Measurements from ENCODE around the gene CADM1. TPM values are rescaled to one million over a fixed set of nuclear protein-coding genes. Genes with fewer than 3 reads are reported as not detected.

The CADM1 gene
- total and polyA plus RNA-seq, 2 donors (not counting 3 experiments of a cell fraction or from before 2014, with no cell fraction given): 0.52 to 2.6 TPM

DNA sequence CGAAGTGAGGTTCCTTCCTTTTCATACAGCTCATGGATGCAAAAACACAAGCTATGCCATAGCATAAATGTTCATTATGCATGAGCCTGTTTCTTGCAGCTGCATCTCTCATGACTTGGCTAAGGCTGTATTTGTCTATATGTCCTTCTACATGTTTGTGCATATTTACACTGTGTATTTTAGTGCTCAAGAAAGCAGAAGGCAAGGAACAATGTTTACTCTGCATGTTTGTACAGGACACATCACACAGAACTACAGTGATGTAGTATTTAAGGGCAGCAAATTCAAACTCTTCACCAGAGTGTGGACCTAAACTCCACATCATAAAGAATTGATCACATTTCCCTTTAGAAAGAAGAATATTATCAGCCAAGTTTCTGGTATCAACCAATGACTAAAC, 170.3 kb downstream of the CADM1 start:
- TF ChIP-seq MYC (IDR thresholded peaks at IDR 0.05; ENCODE audit: low read depth, low read length) (no peak), GATA2 (IDR thresholded peaks at IDR 0.05; ENCODE audit: insufficient read depth, insufficient read length, low read depth, low read length) (no peak)
- TF ChIP-seq, protein P1, sequence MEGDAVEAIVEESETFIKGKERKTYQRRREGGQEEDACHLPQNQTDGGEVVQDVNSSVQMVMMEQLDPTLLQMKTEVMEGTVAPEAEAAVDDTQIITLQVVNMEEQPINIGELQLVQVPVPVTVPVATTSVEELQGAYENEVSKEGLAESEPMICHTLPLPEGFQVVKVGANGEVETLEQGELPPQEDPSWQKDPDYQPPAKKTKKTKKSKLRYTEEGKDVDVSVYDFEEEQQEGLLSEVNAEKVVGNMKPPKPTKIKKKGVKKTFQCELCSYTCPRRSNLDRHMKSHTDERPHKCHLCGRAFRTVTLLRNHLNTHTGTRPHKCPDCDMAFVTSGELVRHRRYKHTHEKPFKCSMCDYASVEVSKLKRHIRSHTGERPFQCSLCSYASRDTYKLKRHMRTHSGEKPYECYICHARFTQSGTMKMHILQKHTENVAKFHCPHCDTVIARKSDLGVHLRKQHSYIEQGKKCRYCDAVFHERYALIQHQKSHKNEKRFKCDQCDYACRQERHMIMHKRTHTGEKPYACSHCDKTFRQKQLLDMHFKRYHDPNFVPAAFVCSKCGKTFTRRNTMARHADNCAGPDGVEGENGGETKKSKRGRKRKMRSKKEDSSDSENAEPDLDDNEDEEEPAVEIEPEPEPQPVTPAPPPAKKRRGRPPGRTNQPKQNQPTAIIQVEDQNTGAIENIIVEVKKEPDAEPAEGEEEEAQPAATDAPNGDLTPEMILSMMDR (IDR thresholded peaks at IDR 0.05; ENCODE audit: extremely low read depth in 1 of 2, insufficient read depth in 1 of 2, low read depth in 1 of 2, low read length in 2 of 2): no peak
- Histone ChIP-seq H3K9ac (replicated peaks; ENCODE audit: extremely low read depth, insufficient read depth, low read length) (no peak overlapping the region), H3K4me2 (ENCODE audit: insufficient read depth, low read length) (no peak overlapping the region), H3K4me1 (ENCODE audit: control insufficient read depth, extremely low read depth, insufficient read depth, low read length) (no peaks in the 10 kb centered on the region), H3K4me3 (replicated peaks in 1 of 3; ENCODE audit: insufficient read depth in 1 of 3, low read depth in 1 of 3, low read length in 3 of 3) (no peak overlapping the region), H3K36me3 (ENCODE audit: control insufficient read depth in 2 of 2, extremely low read depth in 1 of 2, insufficient read depth in 2 of 2, low read length in 2 of 2) (no peaks in the 10 kb centered on the region), H4K20me1 (replicated peaks; ENCODE audit: control insufficient read depth, extremely low read depth, insufficient read depth, low read length) (no peaks in the 10 kb centered on the region), H3K79me2 (ENCODE audit: control insufficient read depth, insufficient read depth, low read length) (no peaks in the 10 kb centered on the region), H3K27ac (ENCODE audit: insufficient read depth, low read depth, low read length) (no peak overlapping the region), H3K9me3 (replicated peaks; ENCODE audit: control insufficient read depth, insufficient read depth, low read length) (no peaks in the 10 kb centered on the region), H3K9me1 (replicated peaks; ENCODE audit: control insufficient read depth, extremely low read depth, insufficient read depth, low read length) (no peaks in the 10 kb centered on the region), H3K27me3 (ENCODE audit: control insufficient read depth in 2 of 2, insufficient read depth in 2 of 2, low read length in 2 of 2) (no peaks in the 10 kb centered on the region), H2AFZ (ENCODE audit: low read depth, low read length) (no peak overlapping the region)
- CTCF ChIA-PET: interaction anchor here (0.9 to 1.1 kb wide), 3 partner anchors 43 to 1358 kb away, joined by 3 to 4 read pairs (median 4); no protein-coding TSS in a partner anchor
- intact Hi-C loops (cut with micrococcal nuclease) (loop anchor here (2.0 kb wide), 2 partner anchors 169 to 1357 kb away; no protein-coding TSS in a partner anchor), dilution Hi-C loops (cut with MboI; ENCODE audit: extremely low pct_ligation_motif_present, low sequenced_read_pairs) (no loop called here)
- POLR2A ChIA-PET: interaction anchor here (0.6 kb wide), 1 partner anchor 943 kb away, joined by 5 read pairs; no protein-coding TSS in a partner anchor
- no peak for DNase-seq (ENCODE audit: low read depth, low spot score)
- no peak for FAIRE-seq
- BruUV-seq (replicated peaks): no TSS peak

DNA sequence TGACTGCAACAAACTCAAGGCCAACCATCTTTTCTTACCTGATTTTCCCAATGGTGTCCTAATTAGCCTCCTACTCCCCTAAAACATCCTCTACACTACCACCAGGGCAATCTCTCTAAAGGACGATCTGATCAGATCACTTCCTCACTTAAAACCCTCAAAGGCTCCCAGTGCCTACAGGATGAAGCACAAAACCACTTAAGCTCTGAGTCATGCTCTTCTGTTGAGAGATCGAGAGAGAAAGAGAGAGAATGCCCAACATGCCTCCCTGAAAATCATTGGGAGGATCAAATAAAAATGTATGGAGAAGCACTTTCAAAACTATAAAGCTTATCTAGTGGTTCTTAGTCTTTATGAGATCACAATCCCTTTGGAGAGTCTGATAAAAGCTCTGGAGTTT, 171.1 kb downstream of the CADM1 start:
- no peak for TF ChIP-seq JUN (IDR thresholded peaks at IDR 0.05; ENCODE audit: borderline replicate concordance, insufficient read depth, insufficient read length, low read depth)
- TF ChIP-seq POLR2AphosphoS5 (IDR thresholded peaks at IDR 0.05; ENCODE audit: insufficient read depth, low read depth, low read length): no peak
- TF ChIP-seq, protein P1 (IDR thresholded peaks at IDR 0.05; ENCODE audit: extremely low read depth in 1 of 2, insufficient read depth in 1 of 2, low read depth in 1 of 2, low read length in 2 of 2): no peak
- no peak for TF ChIP-seq POLR2A (IDR thresholded peaks at IDR 0.05; ENCODE audit: low read depth, low read length)
- TF ChIP-seq, protein P2, sequence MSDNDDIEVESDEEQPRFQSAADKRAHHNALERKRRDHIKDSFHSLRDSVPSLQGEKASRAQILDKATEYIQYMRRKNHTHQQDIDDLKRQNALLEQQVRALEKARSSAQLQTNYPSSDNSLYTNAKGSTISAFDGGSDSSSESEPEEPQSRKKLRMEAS (IDR thresholded peaks at IDR 0.05; ENCODE audit: insufficient read depth, insufficient read length): no peak
- TF ChIP-seq FOS (IDR thresholded peaks at IDR 0.05; ENCODE audit: borderline replicate concordance, insufficient read depth, low read length): no peak
- no peak for TF ChIP-seq MYC (IDR thresholded peaks at IDR 0.05; ENCODE audit: low read depth, low read length)
- no peak for TF ChIP-seq GATA2 (IDR thresholded peaks at IDR 0.05; ENCODE audit: insufficient read depth, insufficient read length, low read depth, low read length)
- Histone ChIP-seq H3K27me3 (ENCODE audit: control insufficient read depth in 2 of 2, insufficient read depth in 2 of 2, low read length in 2 of 2) (no peaks in the 10 kb centered on the region), H3K4me1 (ENCODE audit: control insufficient read depth, extremely low read depth, insufficient read depth, low read length) (no peaks in the 10 kb centered on the region), H3K9me3 (replicated peaks; ENCODE audit: control insufficient read depth, insufficient read depth, low read length) (no peaks in the 10 kb centered on the region), H3K4me3 (replicated peaks in 1 of 3; ENCODE audit: insufficient read depth in 1 of 3, low read depth in 1 of 3, low read length in 3 of 3) (no peak overlapping the region), H3K4me2 (ENCODE audit: insufficient read depth, low read length) (no peak overlapping the region), H3K27ac (ENCODE audit: insufficient read depth, low read depth, low read length) (no peak overlapping the region), H3K36me3 (ENCODE audit: control insufficient read depth in 2 of 2, extremely low read depth in 1 of 2, insufficient read depth in 2 of 2, low read length in 2 of 2) (no peaks in the 10 kb centered on the region), H3K9me1 (replicated peaks; ENCODE audit: control insufficient read depth, extremely low read depth, insufficient read depth, low read length) (no peaks in the 10 kb centered on the region), H2AFZ (ENCODE audit: low read depth, low read length) (no peak overlapping the region), H3K79me2 (ENCODE audit: control insufficient read depth, insufficient read depth, low read length) (no peaks in the 10 kb centered on the region), H4K20me1 (replicated peaks; ENCODE audit: control insufficient read depth, extremely low read depth, insufficient read depth, low read length) (no peaks in the 10 kb centered on the region), H3K9ac (replicated peaks; ENCODE audit: extremely low read depth, insufficient read depth, low read length) (no peak overlapping the region)
- DNase-seq (ENCODE audit: low read depth, low spot score) (no peak), FAIRE-seq (no peak)
- no TSS peak for BruUV-seq (replicated peaks)
- POLR2A ChIA-PET: interaction anchor here (0.6 kb wide), 1 partner anchor 942 kb away, joined by 5 read pairs; no protein-coding TSS in a partner anchor
- CTCF ChIA-PET: interaction anchor here (0.6 to 1.1 kb wide), 4 partner anchors 42 to 1358 kb away, joined by 3 to 4 read pairs (median 4); no protein-coding TSS in a partner anchor
- dilution Hi-C loops (cut with MboI; ENCODE audit: extremely low pct_ligation_motif_present, low sequenced_read_pairs): no loop called here
- intact Hi-C loops (cut with micrococcal nuclease): no loop called here
